ENCODE results near the gene UFSP1.
"Not testable (repeated sequence)": the region's sequence is repeated elsewhere in the genome, so short reads cannot be mapped to it uniquely, and the experiment has no call there.

Gene UFSP1

GRCh38 chr7:100888988-100889750 lies at the start of gene UFSP1:
UFSP1 (minus strand) TSS chr7:100889715; CDS start chr7:100889271, 444 bp downstream.
- DNase-seq (ENCODE audit: low read depth): no peak
- no peak for TF ChIP-seq CTCF (conservative IDR thresholded peaks at IDR 0.05; ENCODE audit: low read depth, low read length)
- peak within 1 kb of the TSS; percentile 49 for H3K4me3 ChIP-seq (ENCODE audit: low read length)

GRCh38 chr7:100936167-100936566 lies 46.7 kb upstream of the UFSP1 start:
- not testable (repeated sequence) for DNase-seq (ENCODE audit: low read depth); H3K4me3 ChIP-seq (ENCODE audit: low read length)

- H3K4me3 ChIP-seq (ENCODE audit: low read length); DNase-seq (ENCODE audit: low read depth): not testable (repeated sequence)
These were observed 45.9 kb upstream of the UFSP1 start for GRCh38 chr7:100935381-100935780.

GRCh38 chr7:100933734-100934133 lies 44.2 kb upstream of the UFSP1 start:
- H3K4me3 ChIP-seq (ENCODE audit: low read length): no peak overlapping the region
- DNase-seq (ENCODE audit: low read depth): no peak
- TF ChIP-seq CTCF (conservative IDR thresholded peaks at IDR 0.05; ENCODE audit: low read depth, low read length): no peak

GRCh38 chr7:100929808-100930174 lies 40.3 kb upstream of the UFSP1 start:
- H3K4me3 ChIP-seq (ENCODE audit: low read length): no peak overlapping the region
- DNase-seq (ENCODE audit: low read depth): no peak
- TF ChIP-seq CTCF (conservative IDR thresholded peaks at IDR 0.05; ENCODE audit: low read depth, low read length): no peak

GRCh38 chr7:100923616-100924015 lies 34.1 kb upstream of the UFSP1 start:
- DNase-seq (ENCODE audit: low read depth): not testable (repeated sequence)

GRCh38 chr7:100921039-100921438 lies 31.5 kb upstream of the UFSP1 start:
- TF ChIP-seq CTCF (conservative IDR thresholded peaks at IDR 0.05; ENCODE audit: low read depth, low read length): no peak
- H3K4me3 ChIP-seq (ENCODE audit: low read length): no peak overlapping the region
- DNase-seq (ENCODE audit: low read depth): no peak

More at GRCh38 chr7:100923616-100924015, 34.1 kb upstream of the UFSP1 start:
- H3K4me3 ChIP-seq (ENCODE audit: low read length): not testable (repeated sequence)

GRCh38 chr7:100919779-100920437 lies 30.4 kb upstream of the UFSP1 start:
- not testable (repeated sequence) for DNase-seq (ENCODE audit: low read depth); H3K4me3 ChIP-seq (ENCODE audit: low read length)

- not testable (repeated sequence) for H3K4me3 ChIP-seq (ENCODE audit: low read length); DNase-seq (ENCODE audit: low read depth)
These were observed 29.8 kb upstream of the UFSP1 start for GRCh38 chr7:100919335-100919734.

Data from retinal pigment epithelial cell (primary cell).